Measurements from ENCODE around the gene ODAD4. TPM values are rescaled to one million over a fixed set of nuclear protein-coding genes. Genes with fewer than 3 reads are reported as not detected.
A peak's percentile ranks its signal among the peaks of the same experiment; 100 is the strongest.

Gene ODAD4
- total RNA-seq, 1 donor from 2014 or later = 2.9 TPM

- DNase-seq (ENCODE audit: low spot score) = no peak
- no peak for ATAC-seq
- intact Hi-C loops (cut with DNase I) = no loop called here
These were observed 2.5 kb downstream of the ODAD4 start for GRCh38 chr17:41932816-41933389.

GRCh38 chr17:41935641-41936040, 5.2 kb downstream of the ODAD4 start:
- ATAC-seq = no peak
- intact Hi-C loops (cut with DNase I) = no loop called here
- DNase-seq (ENCODE audit: low spot score) = no peak

- ATAC-seq = peak; percentile 33
- intact Hi-C loops (cut with DNase I) = no loop called here
These were observed 7.8 kb downstream of the ODAD4 start for GRCh38 chr17:41937970-41938954.

GRCh38 chr17:41939044-41939692, 8.8 kb downstream of the ODAD4 start:
- DNase-seq (ENCODE audit: low spot score) (no peak), ATAC-seq (no peak)
- intact Hi-C loops (cut with DNase I) = no loop called here

More at GRCh38 chr17:41937970-41938954, 7.8 kb downstream of the ODAD4 start:
- DNase-seq (ENCODE audit: low spot score) = no peak

- ATAC-seq (no peak), DNase-seq (ENCODE audit: low spot score) (no peak)
- intact Hi-C loops (cut with DNase I) = no loop called here
These were observed 9.3 kb downstream of the ODAD4 start for GRCh38 chr17:41939693-41940090.

GRCh38 chr17:41941168-41941567, 10.8 kb downstream of the ODAD4 start:
- intact Hi-C loops (cut with DNase I) = no loop called here
- ATAC-seq = no peak
- no peak for DNase-seq (ENCODE audit: low spot score)

GRCh38 chr17:41942626-41943373, 12.4 kb downstream of the ODAD4 start:
- no peak for ATAC-seq
- intact Hi-C loops (cut with DNase I) = no loop called here

GRCh38 chr17:41943492-41943891, 13.1 kb downstream of the ODAD4 start:
- ATAC-seq (no peak), DNase-seq (ENCODE audit: low spot score) (no peak)
- intact Hi-C loops (cut with DNase I) = no loop called here

More at GRCh38 chr17:41942626-41943373, 12.4 kb downstream of the ODAD4 start:
- DNase-seq (ENCODE audit: low spot score) = no peak

- intact Hi-C loops (cut with DNase I) = no loop called here
- ATAC-seq (no peak), DNase-seq (ENCODE audit: low spot score) (no peak)
These were observed 14.5 kb downstream of the ODAD4 start for GRCh38 chr17:41944943-41945342.

- intact Hi-C loops (cut with DNase I) = no loop called here
- no peak for DNase-seq (ENCODE audit: low spot score)
- no peak for ATAC-seq
These were observed 18.5 kb downstream of the ODAD4 start for GRCh38 chr17:41948762-41949460.

GRCh38 chr17:41956522-41956921, 26.1 kb downstream of the ODAD4 start:
- intact Hi-C loops (cut with DNase I) = no loop called here
- no peak for ATAC-seq
- no peak for DNase-seq (ENCODE audit: low spot score)

GRCh38 chr17:41957031-41957868, 26.8 kb downstream of the ODAD4 start:
- no peak for DNase-seq (ENCODE audit: low spot score)
- intact Hi-C loops (cut with DNase I) = no loop called here
- no peak for ATAC-seq

GRCh38 chr17:41957869-41958439, 27.5 kb downstream of the ODAD4 start:
- intact Hi-C loops (cut with DNase I) = no loop called here
- ATAC-seq = no peak

GRCh38 chr17:41959030-41959335, 28.6 kb downstream of the ODAD4 start:
- intact Hi-C loops (cut with DNase I) = no loop called here
- DNase-seq (ENCODE audit: low spot score) (no peak), ATAC-seq (peak; percentile 4)

More at GRCh38 chr17:41957869-41958439, 27.5 kb downstream of the ODAD4 start:
- DNase-seq (ENCODE audit: low spot score) = no peak

- DNase-seq (ENCODE audit: low spot score) = no peak
- intact Hi-C loops (cut with DNase I) = loop anchor here (5.0 kb wide), 1 partner anchor 158 kb away; no protein-coding TSS in a partner anchor
- peak; percentile 65 for ATAC-seq
These were observed 29.1 kb downstream of the ODAD4 start for GRCh38 chr17:41959336-41960095.

- no peak for DNase-seq (ENCODE audit: low spot score)
- intact Hi-C loops (cut with DNase I) = loop anchor here (5.0 kb wide), 1 partner anchor 155 kb away; no protein-coding TSS in a partner anchor
- ATAC-seq = no peak
These were observed 31.7 kb downstream of the ODAD4 start for GRCh38 chr17:41962111-41962510.
